ENCODE results near the gene ADGRG1.

ADGRG1 gene

GRCh38 chr16:57606147-57606846, 22.1 kb upstream of the ADGRG1 start:
- no peak for FAIRE-seq

- no peak for FAIRE-seq
These were observed 21.5 kb upstream of the ADGRG1 start for GRCh38 chr16:57606847-57607501.

DNA sequence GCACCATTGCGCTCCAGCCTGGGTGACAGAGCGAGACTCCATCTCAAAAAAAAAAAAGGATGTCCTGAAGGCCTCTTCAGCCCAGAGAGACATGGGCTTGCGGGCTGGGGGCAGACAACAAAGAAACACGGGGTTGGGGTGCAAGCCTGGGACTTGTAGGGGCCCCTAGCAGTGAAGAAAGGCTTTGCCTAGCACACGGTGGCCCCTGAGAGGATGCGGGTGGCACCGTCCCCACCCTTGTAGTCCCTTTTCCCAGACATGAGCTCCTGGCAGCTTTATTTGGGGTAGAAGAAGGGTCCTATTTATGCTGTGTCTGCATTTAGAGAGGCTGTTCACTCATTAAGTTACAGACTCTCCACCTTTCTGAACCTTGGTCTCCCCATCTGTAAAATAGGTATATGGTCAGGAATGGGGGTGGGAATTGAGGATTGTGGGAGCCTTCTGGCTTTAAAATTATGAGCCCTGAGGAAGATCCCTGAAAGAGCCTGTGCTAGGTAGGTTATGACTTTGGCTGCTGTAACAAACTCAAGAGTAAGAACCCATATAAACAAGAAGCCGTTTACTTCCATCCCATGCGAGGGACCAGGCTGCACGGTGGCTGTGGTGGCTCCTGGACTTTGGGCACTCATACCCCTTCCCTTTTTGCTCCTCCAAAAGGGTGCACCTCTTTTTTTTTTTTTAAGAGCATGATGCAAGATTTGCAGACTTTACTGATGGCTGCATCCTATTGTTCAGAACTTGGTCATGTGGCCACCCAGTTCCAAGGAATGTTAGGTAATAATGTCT, 20.6 kb upstream of the ADGRG1 start:
- no peak for FAIRE-seq

DNA sequence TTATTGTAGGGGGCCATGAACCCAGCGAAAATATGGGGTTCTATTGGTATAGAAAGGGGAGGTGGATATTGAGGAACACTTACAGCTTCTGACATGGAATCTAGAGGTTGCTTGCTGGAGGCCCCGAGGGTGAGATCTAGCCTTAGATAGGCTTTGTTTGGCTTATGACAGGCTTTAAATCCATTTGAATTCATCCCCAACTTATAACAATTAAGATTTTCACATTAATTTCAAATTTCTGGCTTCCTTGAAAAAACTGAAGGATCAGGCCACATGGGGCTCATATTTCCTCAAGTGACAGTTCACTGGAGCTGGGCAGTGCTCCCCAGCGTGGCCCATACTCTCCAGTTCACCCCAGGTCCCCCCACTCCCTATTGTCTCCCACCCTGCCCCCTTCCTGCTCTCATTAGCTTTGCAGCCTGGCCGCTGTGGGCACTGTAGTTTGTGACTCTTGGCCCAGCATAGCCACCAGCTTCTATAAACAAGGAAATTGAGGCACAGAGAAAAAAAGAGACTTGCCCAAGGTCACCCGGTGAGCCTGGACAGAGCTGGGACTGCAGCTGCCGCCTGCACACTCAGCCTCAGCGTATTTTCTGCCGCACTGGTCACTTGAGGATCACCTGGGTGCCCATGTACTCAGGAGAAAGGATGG, 19.8 kb upstream of the ADGRG1 start:
- FAIRE-seq, result no peak

- FAIRE-seq, result no peak
These were observed 18.7 kb upstream of the ADGRG1 start for GRCh38 chr16:57609541-57610401.

DNA sequence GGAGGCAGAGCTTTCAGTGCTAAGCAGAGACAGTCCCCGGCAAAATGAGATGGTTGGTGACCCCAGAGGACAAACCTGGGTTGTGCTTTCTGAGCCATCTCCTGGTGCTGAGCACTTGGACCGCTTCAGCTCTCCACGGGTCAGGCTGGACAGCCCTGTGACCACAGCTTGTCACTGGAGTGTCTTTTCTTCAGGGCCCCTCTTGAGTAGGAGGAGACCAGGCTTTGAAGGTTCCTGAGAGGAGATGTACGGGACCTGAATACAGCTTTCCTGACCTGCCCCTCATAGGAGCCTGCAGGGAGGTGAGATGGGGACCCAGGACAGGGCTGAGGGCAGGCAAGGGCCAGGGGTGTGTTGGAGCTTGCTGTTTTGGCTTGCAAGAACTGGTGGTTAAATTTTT, 17.8 kb upstream of the ADGRG1 start:
- no peak for FAIRE-seq

GRCh38 chr16:57611181-57611580, 17.2 kb upstream of the ADGRG1 start:
- FAIRE-seq, result no peak

- FAIRE-seq, result no peak
These were observed 16.7 kb upstream of the ADGRG1 start for GRCh38 chr16:57611706-57612105.

DNA sequence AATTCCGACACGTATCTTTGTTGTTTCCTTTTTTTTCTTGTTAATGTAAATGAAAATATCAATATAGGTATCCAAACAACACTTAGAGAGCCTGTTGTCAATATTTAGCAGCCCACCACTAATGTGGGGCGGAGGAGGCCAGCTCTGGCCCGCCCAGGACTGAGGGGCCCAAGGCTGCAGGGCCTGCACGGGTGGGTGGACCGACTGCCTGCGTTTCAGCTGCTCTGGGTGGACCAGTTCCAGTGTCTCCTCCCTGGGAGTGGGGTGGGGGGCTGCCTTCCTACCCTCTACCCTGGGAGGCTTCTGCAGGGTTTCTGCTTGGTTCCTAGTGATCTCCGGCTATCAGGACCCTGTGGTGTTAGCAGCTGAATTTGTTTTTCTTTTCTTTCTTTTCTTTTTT, 15.9 kb upstream of the ADGRG1 start:
- FAIRE-seq, result no peak

GRCh38 chr16:57613514-57613913, 14.9 kb upstream of the ADGRG1 start:
- FAIRE-seq, result no peak

GRCh38 chr16:57614536-57614935, 13.9 kb upstream of the ADGRG1 start:
- no peak for FAIRE-seq

DNA sequence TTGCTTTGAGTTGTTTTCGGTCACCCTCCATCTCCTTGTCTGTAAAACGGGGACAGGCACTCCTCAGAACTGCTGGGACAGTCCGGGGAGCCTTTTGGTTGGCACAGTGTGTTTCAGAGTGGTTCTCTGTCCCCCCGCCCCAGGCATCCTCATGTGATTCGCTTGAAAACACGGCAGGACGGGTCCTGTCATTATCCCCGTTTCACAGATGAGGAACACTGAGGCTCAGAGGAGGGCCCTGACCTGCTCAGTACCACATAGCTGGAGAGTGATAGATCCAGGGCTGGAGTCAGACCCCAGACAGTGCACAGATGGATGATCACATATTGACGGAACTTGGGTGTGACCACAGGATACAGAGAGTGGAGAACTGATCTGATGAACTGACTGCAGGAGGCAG, 13.5 kb upstream of the ADGRG1 start:
- no peak for FAIRE-seq

DNA sequence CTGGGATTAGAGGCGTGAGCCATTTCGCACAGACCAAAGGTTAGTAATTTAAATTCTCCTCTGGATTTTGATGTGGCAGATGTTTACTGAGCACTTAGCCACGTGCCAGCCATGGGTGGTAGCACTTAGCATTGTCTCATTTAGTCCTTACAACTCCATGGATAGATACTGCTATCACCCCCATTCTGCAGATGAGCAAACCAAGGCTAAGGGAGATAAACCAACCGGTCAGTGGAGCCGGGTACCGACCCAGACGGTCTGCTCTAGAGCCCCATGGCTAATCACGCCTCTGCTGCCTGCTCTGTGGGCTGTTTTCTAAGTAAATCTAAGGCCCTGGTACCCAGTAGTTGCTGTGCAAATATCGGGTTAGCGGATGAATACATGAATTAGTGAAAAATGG, 12.6 kb upstream of the ADGRG1 start:
- no peak for FAIRE-seq

GRCh38 chr16:57616241-57616640, 12.2 kb upstream of the ADGRG1 start:
- no peak for FAIRE-seq

DNA sequence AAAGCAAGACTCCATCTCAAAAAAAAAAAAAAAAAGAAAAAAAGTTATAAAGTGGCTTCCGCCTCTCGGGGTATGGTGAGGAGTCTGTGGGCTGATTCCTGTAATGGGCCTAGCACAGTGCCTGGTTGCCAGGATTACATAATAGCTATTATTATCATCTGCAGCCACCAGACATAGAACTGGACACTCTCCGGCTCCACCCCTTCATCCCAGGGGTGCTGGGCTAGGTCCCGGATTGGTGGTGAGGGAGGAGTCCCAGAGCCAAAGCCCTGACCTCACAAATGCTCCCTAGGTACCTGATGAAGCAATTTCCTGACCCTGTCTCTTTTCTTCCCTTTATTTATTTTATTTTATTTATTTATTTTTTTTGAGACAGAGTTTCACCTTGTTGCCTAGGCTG, 11.6 kb upstream of the ADGRG1 start:
- FAIRE-seq, result no peak

- FAIRE-seq, result no peak
These were observed 10.8 kb upstream of the ADGRG1 start for GRCh38 chr16:57617604-57618111.

DNA sequence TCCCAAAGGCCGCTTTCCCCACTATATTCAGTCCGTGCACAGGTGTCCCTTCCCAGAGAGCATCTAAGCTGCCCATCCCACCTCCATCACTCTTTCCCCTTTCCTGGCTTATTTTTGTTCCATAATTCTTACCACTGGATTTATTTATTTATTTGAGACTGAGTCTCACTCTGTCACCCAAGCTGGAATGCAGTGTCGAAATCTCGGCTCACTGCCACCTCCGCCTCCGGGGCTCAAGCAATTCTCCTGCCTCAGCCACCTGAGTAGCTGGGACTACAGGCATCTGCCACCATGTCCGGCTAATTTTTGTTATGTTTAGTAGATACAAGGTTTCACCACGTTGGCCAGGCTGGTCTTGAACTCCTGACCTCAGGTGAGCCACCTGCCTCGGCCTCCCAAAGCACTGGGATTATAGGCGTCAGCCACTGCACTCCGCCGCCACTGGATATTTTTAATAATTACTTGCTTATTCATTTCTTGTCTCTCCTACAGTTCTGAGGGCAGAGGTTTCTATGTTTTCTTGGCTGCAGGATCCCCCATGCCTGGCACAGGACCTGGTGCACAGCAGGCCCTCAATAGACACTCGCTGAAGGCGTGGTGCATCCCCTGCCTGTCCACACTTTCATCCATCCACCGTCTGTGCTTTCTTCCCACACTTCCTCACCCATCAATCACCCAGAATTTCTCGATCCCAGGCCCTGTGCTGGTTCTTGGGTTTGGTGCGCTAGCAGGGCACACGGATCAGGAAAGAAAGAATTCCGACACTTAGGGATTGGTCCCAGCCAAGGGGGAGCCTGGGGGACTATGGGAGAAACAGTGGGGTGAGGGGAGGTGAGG, 9.9 kb upstream of the ADGRG1 start:
- no peak for FAIRE-seq

DNA sequence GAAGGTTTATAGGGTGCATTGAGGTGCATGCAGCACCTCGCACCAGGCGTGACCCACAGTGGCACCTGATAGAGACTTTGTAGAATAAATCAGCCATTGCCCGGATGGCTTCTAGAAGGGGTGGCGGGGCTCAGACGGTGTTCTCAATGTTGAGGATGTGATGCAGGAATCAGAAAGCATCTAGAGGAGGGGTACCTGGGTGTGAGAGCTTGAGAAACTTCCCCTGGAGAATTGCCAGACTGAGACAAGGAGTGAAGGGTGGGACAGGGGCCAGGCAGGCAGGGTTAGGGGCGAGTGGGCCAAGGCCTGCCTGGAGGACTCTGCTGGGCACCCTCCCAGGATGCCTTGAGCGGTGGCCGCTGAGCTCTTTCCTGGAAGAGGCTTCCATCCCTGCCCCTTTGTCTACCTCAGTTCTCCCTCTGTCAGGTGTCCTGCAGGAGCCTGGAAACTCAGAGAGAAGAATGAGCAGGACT, 9.3 kb upstream of the ADGRG1 start:
- no peak for FAIRE-seq

DNA sequence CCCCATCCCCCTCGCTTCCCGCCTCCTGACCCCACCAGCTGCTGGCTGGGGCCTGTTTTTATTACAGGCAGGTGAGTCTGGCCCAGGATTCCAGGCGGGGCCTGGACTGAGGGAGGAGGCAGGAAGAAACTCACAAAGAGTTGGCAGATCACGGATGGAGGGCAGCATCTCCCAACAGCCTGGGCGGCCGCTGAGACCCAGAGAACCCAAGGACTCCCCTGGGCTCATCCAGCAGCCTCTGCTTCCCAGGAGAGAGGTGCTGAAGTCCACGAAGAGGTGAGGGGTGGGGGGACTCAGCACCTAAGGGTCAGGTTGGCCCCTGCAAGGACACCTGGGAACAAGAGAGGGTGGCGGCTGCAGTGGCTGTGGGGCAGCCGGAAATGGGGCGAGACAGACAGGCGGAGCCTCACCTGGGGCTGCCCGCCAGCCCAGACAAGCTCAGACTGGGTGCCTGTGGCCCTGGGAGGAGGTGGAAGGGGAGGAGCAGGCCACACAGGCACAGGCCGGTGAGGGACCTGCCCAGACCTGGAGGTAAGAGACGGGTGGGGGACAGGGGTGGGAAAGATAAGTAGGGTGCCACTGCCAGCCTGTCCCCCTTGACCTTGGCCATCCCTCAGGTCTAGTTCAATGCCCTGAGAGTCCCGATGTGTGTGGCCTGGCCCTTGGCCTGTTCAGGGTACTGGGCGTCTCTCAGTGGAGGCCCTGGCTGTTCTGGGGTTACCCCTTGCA, 8.7 kb upstream of the ADGRG1 start:
- FAIRE-seq, result no peak
